ENCODE results near the gene IER5L.
"Not testable (repeated sequence)": the region's sequence is repeated elsewhere in the genome, so short reads cannot be mapped to it uniquely, and the experiment has no call there.

Gene IER5L

DNA sequence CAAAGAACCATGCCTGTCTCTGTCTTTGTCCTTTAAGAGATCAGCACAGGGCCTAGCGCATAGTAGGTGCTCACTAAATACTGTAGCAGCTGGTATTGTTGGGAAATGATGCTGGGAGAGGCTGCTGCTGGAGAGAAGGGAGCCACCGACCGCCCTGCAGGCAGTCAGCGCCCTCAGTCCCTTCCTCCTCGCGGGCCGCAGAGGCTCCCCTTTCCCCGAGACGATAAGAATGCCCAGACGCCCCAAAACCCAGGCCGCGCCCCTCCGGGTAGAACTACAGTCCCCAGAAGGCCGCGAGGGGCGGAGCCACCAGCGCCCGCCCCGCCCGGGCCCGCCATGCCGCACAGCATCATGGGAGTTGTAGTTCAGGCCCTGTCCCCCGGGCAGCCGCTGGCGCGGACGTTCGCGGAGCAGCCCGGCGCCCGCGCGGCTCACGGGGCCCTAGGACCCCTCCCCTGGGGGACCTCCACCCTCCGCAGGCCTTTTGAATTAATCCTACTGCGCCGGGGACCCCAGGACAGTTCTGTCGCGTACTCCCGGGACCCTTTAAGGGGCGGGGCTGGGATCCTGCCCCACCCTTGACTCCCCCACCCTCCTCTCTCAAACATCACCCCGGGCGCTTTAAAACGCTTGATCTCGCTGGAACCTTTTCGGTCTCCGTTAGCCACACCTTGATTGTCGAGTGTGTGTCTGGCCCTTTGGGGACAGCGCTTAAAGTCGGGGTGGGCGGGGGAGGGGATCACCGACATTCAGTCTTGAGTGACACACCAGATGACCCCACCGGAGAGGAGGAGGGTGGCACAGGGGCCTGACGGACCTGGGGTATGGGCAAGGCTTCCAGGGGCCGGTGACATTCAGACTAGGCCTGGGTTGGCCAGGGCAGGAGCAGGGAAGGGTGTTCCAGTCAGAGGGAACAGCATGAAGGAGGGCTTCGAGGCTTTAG lies 24.8 kb upstream of the IER5L start:
- DNase-seq = peak; percentile 75 to 88

DNA sequence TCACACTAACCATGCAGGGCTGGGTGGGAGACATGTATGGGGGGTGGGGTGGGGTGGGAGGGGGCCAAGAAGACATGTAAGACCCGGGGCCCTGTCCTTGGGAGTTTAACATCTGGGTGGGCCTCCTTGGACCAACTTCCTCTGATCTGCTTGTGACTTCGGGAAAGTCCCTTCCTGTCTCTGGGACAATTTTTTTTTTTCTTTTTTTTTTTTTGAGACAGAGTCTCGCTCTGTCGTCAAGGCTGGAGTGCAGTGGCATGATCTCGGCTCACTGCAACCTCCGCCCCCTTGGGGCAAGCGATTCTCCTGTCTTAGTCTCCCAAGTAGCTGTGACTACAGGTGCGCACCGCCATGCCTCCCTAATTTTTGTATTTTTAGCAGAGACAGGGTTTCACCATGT lies 23.8 kb upstream of the IER5L start:
- DNase-seq = no peak

DNA sequence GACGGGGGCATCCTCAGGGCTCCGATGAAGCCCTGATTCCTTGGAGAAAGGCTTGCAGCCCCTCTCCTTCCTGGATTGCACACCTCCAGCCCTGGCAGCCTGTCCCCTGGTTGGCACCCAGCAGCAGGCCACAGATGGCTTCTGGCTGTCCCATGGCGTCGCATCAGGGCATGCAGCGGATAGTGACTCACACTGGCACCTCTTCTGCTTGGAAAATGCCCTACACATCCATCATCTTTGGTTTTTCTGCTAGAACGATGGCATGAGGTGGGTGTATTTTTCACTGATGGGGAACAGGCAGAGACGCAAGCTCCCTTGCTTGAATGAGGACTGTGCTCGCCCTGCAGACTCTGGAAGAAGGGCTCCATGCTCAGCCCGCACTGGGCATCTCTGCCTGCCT lies 23.2 kb upstream of the IER5L start:
- no peak for DNase-seq

DNA sequence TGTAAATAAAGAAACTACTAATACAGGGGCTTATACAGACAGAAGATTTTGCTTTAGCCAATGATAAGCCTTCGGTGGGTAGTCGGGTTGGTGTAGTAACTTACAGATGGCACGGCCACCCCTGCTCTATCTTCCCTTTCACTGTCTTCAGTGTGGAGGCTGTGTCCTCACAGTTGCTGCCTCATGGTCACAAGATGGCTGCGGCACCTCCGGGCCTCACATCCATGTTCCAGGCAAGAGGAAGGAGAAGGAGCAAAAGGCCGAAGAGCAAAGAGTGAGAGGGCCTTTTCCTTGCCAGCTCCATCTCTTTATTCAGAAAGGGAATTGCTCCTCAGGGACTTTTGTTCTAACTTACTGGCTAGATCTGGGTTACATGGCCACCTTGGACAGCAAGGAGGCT lies 22.2 kb upstream of the IER5L start:
- DNase-seq = no peak

DNA sequence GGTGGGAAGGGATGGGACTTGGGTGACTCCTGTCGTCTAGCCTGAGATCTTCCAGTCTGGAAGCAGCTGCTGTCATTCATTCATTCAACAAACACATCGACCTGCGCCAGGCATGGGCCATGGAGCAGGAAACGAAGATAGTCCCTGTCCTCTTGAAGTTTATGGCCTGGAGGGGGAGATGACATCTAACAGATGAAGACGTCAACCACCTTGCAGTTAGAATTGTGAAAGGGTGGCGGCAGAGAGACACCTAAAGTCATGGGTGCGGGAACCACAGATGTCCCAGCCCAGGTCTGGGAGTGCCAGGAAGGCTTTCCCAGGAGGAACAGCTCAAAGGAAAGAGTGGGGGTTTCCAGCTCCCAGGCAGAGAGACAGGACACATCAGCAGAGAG lies 21.0 kb upstream of the IER5L start:
- no peak for DNase-seq

DNA sequence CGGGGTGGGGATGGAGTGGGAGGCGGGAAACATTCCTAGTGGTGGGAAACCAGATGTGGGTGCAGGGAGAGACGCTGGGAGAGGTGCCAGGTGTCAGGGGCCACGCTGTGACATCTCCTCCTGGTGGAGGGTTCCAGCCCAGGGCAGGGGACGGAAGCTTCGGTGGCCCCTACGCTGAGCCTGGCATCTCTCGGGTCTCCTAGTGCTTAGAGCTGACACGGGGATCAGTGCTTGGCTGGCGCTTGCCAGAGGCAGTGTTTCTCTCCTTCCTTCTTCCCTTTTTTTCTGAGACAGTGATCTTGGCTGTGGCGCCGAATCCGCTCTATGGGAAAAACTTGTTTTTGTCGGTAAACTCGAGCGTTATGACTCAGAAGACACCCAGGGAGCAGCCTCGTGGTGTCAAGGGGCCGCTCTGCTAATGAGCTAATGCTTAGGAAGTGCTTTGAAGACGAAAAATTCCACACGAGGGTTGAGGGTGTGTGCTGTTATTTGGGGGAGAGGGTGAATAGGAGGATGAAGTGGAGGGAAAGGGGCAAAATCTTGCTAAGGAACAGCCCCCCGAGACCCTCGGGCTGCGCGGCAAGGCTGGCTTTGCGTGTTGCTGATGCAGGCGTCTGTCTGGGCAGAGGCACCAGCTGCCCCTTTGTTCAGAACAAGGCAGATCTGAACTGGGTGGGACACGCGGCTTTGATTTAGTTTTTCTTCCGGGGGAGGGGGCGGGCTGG lies 20.4 kb upstream of the IER5L start:
- peak in 1 of 2 donors; percentile 28 for DNase-seq

DNA sequence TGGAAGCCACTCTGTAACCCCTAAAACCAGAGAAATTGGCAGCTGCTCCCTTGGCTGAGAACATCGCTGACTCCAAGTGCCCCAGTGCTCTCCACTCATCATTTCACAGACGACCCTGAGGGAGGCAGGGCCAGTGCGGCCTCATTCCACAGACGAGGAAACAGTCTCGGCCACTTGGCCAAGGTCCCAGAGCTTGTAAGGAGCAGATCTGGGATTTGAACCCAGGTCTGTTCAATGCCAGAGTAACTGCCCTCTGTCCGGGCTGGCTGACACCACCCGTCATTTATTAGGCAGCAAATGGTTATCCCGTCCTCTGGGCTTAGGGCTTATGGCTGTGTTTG lies 19.9 kb upstream of the IER5L start:
- DNase-seq = no peak

DNA sequence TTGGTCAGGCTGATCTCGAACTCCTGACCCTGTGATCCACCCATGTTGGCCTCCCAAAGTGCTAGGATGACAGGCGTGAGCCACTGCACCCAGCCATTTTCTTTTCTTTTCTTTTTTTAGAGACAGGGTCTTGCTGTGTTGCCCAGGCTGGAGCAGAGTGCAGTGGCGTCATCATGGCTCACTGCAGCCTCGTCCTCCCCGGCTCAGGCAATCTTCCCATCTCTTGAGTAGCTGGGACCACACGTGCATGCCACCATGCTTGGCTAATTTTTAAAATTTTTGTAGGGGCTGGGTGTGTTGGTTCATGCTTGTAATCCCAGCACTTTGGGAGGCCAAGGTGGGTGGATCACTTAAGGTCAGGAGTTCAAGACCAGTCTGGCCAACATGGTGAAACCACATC lies 19.0 kb upstream of the IER5L start:
- not testable (repeated sequence) for DNase-seq

DNA sequence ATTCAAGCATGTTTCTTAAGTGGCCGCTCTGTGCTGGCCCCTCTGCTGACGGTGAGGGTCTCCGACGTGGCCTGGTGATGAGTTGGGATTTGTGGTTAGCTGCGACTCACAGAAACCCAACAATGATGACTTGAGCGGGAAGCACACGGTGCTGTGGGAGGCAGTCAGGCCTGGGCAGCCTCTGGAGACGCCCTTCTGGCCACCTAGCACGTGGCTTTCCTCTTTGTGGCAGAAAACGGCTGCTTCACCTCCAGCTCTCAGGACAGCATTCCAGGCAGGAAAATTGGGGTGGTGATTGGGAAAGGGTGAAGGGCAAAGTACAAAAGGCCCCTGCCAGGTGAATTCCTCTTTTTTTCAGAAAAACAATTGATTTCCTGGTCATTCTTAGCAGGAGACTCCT lies 17.5 kb upstream of the IER5L start:
- DNase-seq = no peak

DNA sequence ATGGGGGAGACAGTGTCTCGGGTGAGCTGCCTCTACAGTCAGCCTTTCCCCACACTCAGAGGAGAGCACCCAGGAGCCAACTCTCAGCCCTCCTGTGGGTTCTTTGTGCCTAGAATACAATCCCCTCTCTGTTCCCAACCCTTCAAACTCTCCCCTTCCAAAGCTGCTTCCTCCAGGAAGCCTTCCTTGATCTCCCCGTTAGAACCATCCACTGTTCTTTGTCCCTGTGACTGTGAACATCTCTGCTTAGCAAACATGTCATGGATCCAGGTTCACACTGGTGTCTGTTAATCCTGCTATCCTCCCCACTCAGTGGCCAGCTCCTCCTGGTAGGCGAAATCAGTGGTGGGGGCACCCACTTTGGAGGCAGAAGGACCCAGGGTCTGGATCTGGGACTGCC lies 16.2 kb upstream of the IER5L start:
- DNase-seq = no peak

DNA sequence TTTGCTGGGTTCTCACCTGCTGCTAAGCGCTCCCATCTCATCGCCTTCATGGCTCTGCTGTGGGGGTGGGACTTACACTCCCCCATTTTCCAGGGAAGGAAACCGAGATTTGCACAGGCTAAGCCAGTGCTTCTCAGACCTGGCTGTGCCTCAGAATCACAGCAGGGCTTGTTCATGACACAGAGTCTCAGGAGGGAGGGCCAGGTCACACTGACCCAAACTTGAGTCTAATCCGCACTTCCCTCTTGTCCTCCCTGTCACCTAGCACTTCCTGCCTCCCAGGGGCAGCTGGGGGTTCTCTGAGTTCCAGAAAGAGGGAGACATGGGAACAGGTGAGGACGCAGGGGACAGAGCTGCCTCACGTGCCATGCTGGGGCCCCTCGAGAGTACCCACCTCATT lies 15.6 kb upstream of the IER5L start:
- DNase-seq = no peak

DNA sequence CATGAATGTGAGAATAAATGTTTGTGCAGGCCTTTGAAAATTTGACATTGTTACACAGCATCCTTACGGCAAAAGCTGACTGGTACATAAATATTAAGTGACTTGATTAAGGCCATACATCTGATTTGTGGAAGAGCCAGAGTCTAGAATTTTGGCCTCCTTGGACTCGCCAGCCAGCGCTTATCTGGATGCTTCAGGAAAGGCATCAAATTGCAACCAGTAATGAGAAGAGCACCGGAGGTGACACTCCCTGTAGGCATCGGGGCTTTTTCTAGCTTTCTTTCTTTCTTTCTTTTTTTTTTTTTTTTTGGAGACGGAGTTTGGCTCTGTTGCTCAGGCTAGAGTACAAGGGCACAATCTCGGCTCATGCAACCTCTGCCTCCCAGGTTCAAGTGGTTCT lies 13.2 kb upstream of the IER5L start:
- DNase-seq = no peak

DNA sequence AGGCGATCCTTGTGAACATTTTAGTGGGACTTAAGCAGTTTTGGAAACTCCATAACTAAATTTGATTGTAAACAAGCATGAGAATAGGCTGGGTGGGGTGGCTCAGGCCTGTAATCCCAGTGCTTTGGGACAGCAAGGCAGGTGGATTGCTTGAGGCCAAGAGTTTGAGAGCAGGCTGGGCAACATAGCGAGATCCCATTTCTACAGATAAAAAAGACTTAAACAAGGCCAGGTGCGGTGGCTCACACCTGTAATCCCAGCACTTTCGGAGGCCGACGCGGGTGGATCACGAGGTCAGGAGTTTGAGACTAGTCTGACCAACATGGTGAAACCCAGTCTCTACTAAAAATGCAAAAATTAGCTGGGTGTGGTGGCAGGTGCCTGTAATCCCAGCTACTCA lies 11.9 kb upstream of the IER5L start:
- not testable (repeated sequence) for DNase-seq

DNA sequence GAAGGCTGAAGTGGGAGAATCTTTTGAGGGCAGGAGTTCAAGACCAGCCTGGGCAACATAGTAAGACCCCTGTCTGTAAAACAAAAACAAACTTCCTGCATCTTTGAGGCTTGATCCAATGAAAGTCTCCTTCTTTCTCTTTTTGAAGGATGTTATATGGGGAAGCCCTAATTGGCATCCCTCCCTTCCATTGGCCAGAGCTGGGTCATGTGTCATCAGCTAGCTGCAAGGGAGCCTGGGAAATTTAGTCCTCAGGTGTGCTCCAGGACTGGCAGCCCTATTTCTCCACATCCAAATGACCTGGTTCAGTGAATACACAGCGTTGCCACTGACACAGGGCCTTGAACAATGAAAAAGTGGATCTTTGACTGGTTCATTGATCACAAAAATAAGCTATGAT lies 9.0 kb upstream of the IER5L start:
- DNase-seq = no peak

DNA sequence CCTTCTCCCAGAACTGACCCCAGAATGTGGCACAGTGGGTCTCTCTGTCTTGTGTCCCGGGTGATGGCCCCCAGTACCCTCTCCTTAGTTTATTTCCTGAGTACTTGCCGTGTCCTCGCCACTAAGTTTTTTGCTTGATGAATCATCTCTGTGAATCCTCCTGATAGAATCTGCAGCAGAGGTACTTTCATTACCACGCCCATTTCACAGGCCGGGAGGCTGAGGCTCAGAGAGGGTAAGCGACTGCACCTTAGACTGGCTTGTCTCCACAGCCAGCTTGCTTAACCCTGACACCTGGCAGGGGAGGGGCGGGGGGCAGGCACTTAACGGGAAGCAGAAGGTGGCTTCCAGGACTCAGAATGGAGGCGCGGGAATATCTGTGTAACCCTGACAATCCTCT lies 7.9 kb upstream of the IER5L start:
- no peak for DNase-seq

DNA sequence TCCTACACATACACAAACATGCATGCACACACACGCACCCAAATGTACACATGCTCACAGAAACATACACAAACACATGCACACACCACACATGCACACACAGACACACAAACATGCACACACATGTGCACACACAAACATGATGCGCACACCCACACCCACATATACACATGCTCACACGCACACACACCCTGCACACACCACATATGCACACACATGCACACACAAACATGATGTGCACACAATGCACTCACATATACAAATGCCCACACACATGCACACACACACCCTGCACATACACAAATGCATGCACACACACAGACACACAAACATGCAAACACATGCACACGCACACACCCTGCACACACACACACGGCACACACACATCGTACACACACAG lies 7.3 kb upstream of the IER5L start:
- no peak for DNase-seq

DNA sequence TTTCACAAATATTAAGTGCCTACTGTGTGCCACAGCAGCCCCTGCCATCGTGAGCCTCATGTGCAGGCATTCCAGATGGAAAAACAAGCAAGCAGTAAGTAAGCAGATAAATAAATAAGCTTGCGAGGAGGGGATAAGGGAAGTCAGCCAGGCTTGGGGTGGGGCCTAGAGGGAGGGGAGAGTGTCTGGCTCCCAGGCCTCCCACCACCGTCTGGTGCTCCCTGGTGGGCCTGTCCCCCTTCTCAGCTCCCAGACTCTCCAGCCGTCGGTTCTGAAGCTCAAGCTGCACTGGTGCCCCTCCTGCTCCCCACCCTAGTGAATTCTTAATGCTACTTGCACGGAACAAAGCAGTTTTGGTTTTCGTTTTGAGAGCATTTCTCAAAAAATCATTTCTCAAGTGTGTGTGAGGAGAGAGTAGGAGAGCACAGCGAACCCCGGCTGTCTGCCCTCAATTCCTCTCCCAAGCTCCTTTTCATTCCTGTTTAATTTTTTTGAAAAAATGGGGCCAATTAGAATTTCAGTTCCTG lies 6.6 kb upstream of the IER5L start:
- no peak for DNase-seq

DNA sequence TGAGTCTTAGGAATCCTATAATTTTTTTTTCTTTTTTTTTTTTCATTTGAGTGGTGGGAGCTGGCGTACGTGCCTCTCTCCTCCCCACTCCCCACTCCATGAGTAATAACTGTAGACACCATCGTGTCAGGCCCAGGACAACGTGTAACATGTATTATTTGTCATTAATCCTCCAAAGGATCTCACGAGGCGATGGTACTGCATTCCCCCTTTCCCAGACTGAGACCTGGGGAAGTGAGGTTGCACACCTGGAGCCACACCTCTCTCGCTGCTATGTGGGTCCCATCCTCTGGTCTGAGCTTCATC lies 6.1 kb upstream of the IER5L start:
- no peak for DNase-seq

DNA sequence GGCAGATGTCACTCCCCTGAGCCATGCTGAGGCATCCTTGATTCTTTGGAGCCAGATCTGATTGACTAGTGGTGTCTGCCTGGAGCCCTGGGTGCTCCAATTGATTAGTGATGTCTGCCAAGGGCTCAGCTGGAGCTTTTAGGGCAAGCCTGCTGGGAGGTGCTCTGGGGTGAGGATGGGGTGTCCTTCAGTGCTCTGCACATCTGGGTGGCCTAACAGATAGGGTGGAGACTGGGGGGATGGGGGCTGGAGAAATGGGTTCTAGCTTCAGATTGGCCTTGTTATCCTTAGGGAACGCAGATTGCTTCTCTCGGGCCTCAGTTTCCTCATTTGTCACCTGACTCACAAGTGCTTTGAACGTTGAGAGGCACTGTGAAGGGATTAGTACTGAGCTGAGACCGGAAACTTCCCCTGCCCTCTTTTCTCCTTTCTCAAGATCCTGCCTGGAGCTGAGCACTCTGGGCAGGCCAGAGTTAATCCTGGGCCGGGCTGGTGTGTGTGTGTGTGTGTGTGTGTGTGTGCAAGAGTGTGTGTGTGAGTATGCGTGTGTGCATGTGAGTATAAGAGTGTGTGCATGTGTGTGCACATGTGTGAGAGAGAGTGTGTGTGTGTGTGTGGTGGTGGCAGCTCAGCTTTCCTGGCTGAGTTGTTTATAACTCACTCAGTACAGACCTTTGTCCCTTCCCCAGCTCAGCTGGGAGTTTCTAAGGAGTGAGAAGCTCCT lies 5.6 kb upstream of the IER5L start:
- no peak for DNase-seq

DNA sequence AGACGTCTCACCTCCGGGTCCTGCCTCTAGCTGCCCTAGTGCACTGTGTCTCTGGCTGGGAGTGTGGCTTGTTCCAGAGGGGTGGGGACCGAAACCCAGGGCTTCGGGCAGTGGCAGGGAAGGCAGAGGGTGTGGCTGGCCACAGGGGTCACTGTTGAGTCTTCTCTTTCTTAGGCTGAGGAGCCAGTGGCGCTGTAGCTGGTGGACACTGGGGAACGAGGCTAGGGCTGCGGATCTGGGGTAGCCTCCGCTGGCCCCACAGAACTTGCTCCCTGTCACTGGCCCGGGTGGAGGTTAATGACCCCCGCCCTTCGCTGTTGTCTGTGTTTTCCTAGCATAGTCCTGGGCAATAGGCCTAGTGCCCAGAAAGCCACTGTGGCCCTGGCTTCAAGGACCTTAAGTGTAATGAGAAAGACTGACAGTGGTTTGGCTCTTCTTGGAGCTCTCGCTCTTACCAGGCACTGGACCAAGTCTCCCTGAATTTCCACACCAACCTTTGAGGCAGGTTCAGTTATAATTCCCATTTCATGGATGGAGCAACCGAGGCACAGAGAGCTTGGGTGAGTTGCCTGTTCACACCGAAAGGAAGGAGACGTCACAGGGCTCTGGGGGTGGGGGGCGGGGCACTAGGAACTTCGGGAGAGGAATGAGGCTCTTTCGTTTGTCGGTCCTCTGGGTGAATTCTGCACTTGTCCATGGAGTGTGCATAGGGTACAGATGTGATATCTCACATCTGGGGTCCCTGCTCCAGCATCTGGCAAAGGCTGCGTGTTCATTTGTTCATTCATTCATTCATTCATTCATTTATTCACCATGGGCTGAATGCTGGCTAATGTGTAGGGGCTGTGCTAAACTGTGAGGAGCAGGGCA lies 4.8 kb upstream of the IER5L start:
- no peak for DNase-seq

DNA sequence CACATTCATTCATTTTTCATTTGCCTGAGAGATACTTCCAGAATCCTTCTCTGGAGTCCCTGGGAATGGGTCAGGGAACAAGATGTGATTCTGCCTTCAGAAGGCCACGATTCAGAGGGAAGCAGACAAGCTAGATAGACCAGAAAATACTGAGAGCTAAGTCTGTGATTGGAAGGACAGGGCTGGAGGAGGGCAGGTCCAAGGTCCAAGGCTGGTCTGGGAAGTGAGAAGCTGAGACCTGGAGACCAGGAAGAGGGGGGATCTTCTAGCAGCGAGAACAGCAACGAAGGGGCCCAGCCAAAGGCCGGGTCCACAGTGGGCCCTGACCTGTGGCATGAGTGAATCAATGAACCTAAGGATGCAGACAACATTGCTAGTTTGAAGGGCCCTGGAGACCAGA lies 4.1 kb upstream of the IER5L start:
- DNase-seq = no peak

DNA sequence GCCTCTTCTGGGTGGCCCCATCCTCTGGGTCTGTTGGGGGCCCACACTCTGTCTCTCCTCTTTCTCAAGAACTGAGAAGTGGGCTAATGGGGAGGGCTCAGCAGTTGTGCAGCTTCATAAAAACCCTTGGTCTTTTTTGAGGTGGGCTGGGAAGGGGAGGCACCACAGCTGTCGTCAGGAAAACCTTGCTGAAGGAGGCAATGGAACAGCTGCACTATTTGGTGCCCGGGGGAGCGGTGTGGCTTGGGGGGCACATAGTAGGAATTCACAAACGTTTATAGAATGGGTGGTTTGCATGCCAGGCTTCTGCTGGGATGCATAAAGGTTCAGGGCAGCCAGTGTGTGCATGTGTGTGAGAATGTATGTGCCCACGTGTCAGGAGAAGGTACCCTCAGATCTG lies 3.2 kb upstream of the IER5L start:
- DNase-seq = no peak
